Measurements from ENCODE around the gene BFSP2.

DNA sequence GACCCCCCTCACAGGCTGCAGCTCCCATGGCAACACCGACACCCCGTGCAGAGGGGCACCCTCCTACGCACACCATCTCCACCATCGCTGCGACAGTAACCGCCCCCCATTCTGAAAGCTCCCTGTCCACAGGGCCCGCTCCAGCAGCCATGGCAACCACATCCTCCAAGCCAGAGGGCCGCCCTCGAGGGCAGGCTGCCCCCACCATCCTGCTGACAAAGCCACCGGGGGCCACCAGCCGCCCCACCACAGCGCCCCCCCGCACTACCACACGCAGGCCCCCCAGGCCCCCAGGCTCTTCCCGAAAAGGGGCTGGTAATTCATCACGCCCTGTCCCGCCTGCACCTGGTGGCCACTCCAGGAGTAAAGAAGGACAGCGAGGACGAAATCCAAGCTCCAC lies 19.9 kb upstream of the BFSP2 start:
- TF ChIP-seq, protein P1, sequence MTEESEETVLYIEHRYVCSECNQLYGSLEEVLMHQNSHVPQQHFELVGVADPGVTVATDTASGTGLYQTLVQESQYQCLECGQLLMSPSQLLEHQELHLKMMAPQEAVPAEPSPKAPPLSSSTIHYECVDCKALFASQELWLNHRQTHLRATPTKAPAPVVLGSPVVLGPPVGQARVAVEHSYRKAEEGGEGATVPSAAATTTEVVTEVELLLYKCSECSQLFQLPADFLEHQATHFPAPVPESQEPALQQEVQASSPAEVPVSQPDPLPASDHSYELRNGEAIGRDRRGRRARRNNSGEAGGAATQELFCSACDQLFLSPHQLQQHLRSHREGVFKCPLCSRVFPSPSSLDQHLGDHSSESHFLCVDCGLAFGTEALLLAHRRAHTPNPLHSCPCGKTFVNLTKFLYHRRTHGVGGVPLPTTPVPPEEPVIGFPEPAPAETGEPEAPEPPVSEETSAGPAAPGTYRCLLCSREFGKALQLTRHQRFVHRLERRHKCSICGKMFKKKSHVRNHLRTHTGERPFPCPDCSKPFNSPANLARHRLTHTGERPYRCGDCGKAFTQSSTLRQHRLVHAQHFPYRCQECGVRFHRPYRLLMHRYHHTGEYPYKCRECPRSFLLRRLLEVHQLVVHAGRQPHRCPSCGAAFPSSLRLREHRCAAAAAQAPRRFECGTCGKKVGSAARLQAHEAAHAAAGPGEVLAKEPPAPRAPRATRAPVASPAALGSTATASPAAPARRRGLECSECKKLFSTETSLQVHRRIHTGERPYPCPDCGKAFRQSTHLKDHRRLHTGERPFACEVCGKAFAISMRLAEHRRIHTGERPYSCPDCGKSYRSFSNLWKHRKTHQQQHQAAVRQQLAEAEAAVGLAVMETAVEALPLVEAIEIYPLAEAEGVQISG (CRISPR knock-in tag; IDR thresholded peaks at IDR 0.05): no peak
- TF ChIP-seq, protein P2, sequence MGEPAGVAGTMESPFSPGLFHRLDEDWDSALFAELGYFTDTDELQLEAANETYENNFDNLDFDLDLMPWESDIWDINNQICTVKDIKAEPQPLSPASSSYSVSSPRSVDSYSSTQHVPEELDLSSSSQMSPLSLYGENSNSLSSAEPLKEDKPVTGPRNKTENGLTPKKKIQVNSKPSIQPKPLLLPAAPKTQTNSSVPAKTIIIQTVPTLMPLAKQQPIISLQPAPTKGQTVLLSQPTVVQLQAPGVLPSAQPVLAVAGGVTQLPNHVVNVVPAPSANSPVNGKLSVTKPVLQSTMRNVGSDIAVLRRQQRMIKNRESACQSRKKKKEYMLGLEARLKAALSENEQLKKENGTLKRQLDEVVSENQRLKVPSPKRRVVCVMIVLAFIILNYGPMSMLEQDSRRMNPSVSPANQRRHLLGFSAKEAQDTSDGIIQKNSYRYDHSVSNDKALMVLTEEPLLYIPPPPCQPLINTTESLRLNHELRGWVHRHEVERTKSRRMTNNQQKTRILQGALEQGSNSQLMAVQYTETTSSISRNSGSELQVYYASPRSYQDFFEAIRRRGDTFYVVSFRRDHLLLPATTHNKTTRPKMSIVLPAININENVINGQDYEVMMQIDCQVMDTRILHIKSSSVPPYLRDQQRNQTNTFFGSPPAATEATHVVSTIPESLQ (CRISPR knock-in tag; conservative IDR thresholded peaks at IDR 0.05): no peak
